ENCODE data around the gene CEP192. TPM values are rescaled to one million over a fixed set of nuclear protein-coding genes. Genes with fewer than 3 reads are reported as not detected.

The CEP192 gene
- total RNA-seq, 1 donor from 2014 or later: 13.9 TPM

DNA sequence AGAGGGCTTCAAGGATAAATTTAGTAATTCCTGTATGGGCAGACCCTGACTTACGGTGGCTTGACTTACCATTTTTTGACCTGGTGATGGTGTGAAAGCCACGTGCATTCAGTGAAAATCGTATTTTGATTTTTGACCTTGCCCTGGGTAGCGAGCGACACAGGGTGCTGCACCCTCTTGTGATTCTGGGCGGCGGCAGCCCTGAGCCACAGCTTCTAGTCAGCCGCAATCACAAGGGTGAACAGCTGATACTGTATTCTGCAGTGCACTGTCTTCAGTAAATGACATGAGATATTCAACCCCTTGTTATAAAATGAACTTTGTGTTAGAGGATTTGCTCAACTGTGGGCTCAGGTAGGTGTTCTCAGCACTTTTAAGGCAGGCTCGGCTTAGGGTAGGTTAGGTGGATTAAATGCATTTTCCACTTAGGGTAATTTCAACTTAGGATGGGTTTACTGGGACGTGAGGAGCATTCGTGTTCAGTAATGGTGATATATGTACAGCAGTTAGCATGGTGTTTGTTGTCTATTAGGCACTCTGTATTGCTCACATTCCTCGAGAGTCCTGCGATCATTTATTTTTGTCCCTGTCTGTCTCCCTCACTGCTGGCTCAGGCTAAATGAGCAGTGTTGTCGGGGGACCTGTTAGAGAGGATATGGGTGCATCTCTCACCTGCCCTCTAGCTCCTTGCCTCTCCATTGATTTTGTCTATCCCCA lies 109.9 kb downstream of the CEP192 start:
- peak overlapping the region; percentile 31 for H3K27ac Mint-ChIP-seq (ENCODE audit: unreplicated experiment)

GRCh38 chr18:13101659-13102197 lies 110.6 kb downstream of the CEP192 start:
- peaks cover 38% of the 10 kb centered on the region for H3K36me3 Mint-ChIP-seq (ENCODE audit: low read depth, unreplicated experiment)
- H3K4me3 ChIP-seq (ENCODE audit: insufficient read depth, low read depth, low read length): no peak overlapping the region
- H3K36me3 ChIP-seq (ENCODE audit: insufficient read depth, low read length): peaks cover 38% of the 10 kb centered on the region
- H3K27ac Mint-ChIP-seq (ENCODE audit: unreplicated experiment): peak overlapping the region; percentile 31
- H3K4me1 ChIP-seq (ENCODE audit: insufficient read depth, low read length): no peaks in the 10 kb centered on the region
- H3K4me2 ChIP-seq (ENCODE audit: low read length): no peak overlapping the region
- H2AFZ ChIP-seq (ENCODE audit: low read depth, low read length): no peak overlapping the region
- no peaks in the 10 kb centered on the region for H3K27me3 ChIP-seq (ENCODE audit: insufficient read depth, low read length)
- H3K9me3 Mint-ChIP-seq (ENCODE audit: unreplicated experiment): no peaks in the 10 kb centered on the region
- DNase-seq (ENCODE audit: low read depth) (no peak), FAIRE-seq (no peak)
- H3K4me1 Mint-ChIP-seq (ENCODE audit: low read depth, unreplicated experiment): no peaks in the 10 kb centered on the region
- no peak overlapping the region for H3K9ac ChIP-seq (ENCODE audit: low read length)
- no peak overlapping the region for H3K4me3 Mint-ChIP-seq (ENCODE audit: unreplicated experiment)
- H3K79me2 ChIP-seq (ENCODE audit: insufficient read depth, low read length): no peaks in the 10 kb centered on the region
- H3K27ac ChIP-seq (ENCODE audit: low read depth, low read length): no peak overlapping the region
- no peaks in the 10 kb centered on the region for H3K27me3 Mint-ChIP-seq (ENCODE audit: low read depth, unreplicated experiment)
- no peaks in the 10 kb centered on the region for H3K9me3 ChIP-seq (ENCODE audit: insufficient read depth, low read depth, low read length)
- H4K20me1 ChIP-seq (ENCODE audit: insufficient read depth, low read length): no peaks in the 10 kb centered on the region
- TF ChIP-seq EZH2 (IDR thresholded peaks at IDR 0.05; ENCODE audit: insufficient read depth, low read length) (no peak), CTCF (IDR thresholded peaks at IDR 0.05; ENCODE audit: insufficient read depth, low read depth, low read length) (no peak)

More for the DNA sequence above, 109.9 kb downstream of the CEP192 start:
- H3K4me3 Mint-ChIP-seq (ENCODE audit: unreplicated experiment): no peak overlapping the region
- FAIRE-seq (no peak), DNase-seq (ENCODE audit: low read depth) (no peak)
- Histone ChIP-seq H4K20me1 (ENCODE audit: insufficient read depth, low read length) (no peaks in the 10 kb centered on the region), H3K79me2 (ENCODE audit: insufficient read depth, low read length) (no peaks in the 10 kb centered on the region), H3K27ac (ENCODE audit: low read depth, low read length) (no peak overlapping the region), H3K4me1 (ENCODE audit: insufficient read depth, low read length) (no peaks in the 10 kb centered on the region), H3K9me3 (ENCODE audit: insufficient read depth, low read depth, low read length) (no peaks in the 10 kb centered on the region), H3K4me2 (ENCODE audit: low read length) (no peak overlapping the region), H3K9ac (ENCODE audit: low read length) (no peak overlapping the region), H2AFZ (ENCODE audit: low read depth, low read length) (no peak overlapping the region), H3K27me3 (ENCODE audit: insufficient read depth, low read length) (no peaks in the 10 kb centered on the region), H3K4me3 (ENCODE audit: insufficient read depth, low read depth, low read length) (no peak overlapping the region), H3K36me3 (ENCODE audit: insufficient read depth, low read length) (peaks cover 38% of the 10 kb centered on the region)
- H3K27me3 Mint-ChIP-seq (ENCODE audit: low read depth, unreplicated experiment): no peaks in the 10 kb centered on the region
- peaks cover 40% of the 10 kb centered on the region for H3K36me3 Mint-ChIP-seq (ENCODE audit: low read depth, unreplicated experiment)
- H3K9me3 Mint-ChIP-seq (ENCODE audit: unreplicated experiment): peaks cover 2% of the 10 kb centered on the region
- no peaks in the 10 kb centered on the region for H3K4me1 Mint-ChIP-seq (ENCODE audit: low read depth, unreplicated experiment)
- no peak for TF ChIP-seq CTCF (IDR thresholded peaks at IDR 0.05; ENCODE audit: insufficient read depth, low read depth, low read length)
- no peak for TF ChIP-seq EZH2 (IDR thresholded peaks at IDR 0.05; ENCODE audit: insufficient read depth, low read length)

DNA sequence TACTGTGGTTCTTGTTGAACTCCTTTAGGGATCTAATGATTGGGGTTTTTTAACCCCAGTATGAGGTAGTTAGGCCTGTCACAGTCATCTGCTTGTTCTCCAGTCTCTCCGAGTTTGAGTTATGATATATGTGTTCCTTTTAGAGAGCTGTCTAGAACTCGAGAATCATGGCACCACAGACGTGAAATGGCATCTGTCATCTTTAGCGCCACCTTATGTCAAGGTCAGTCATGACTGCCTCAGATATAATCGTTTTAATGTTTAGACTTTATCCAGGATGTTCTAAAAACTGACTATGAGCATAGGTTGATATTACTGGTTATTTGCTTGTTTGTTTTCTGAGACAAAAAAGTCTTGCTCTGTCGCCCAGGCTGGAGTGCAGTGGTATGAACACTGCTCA lies 112.2 kb downstream of the CEP192 start:
- H3K9me3 Mint-ChIP-seq (ENCODE audit: unreplicated experiment): no peaks in the 10 kb centered on the region
- DNase-seq (ENCODE audit: low read depth) (no peak), FAIRE-seq (no peak)
- peaks cover 44% of the 10 kb centered on the region for H3K36me3 Mint-ChIP-seq (ENCODE audit: low read depth, unreplicated experiment)
- Histone ChIP-seq H3K4me1 (ENCODE audit: insufficient read depth, low read length) (no peaks in the 10 kb centered on the region), H3K27me3 (ENCODE audit: insufficient read depth, low read length) (no peaks in the 10 kb centered on the region), H4K20me1 (ENCODE audit: insufficient read depth, low read length) (no peaks in the 10 kb centered on the region), H3K79me2 (ENCODE audit: insufficient read depth, low read length) (no peaks in the 10 kb centered on the region), H3K9me3 (ENCODE audit: insufficient read depth, low read depth, low read length) (no peaks in the 10 kb centered on the region), H3K27ac (ENCODE audit: low read depth, low read length) (no peak overlapping the region), H3K9ac (ENCODE audit: low read length) (no peak overlapping the region), H3K36me3 (ENCODE audit: insufficient read depth, low read length) (peaks cover 41% of the 10 kb centered on the region), H2AFZ (ENCODE audit: low read depth, low read length) (no peak overlapping the region), H3K4me2 (ENCODE audit: low read length) (no peak overlapping the region), H3K4me3 (ENCODE audit: insufficient read depth, low read depth, low read length) (no peak overlapping the region)
- H3K27me3 Mint-ChIP-seq (ENCODE audit: low read depth, unreplicated experiment): no peaks in the 10 kb centered on the region
- H3K27ac Mint-ChIP-seq (ENCODE audit: unreplicated experiment): no peak overlapping the region
- TF ChIP-seq CTCF (IDR thresholded peaks at IDR 0.05; ENCODE audit: insufficient read depth, low read depth, low read length): no peak
- no peak for TF ChIP-seq EZH2 (IDR thresholded peaks at IDR 0.05; ENCODE audit: insufficient read depth, low read length)
- H3K4me1 Mint-ChIP-seq (ENCODE audit: low read depth, unreplicated experiment): no peaks in the 10 kb centered on the region
- no peak overlapping the region for H3K4me3 Mint-ChIP-seq (ENCODE audit: unreplicated experiment)
